Fibroblast of lung (primary cell): Measurements from ENCODE around the gene PSMG3.

Source experiments
- EZH2 ChIP-seq: IDR thresholded peaks from 2 replicates; pipeline ENCODE4 v1.5.1; 2012; ENCODE audit warnings: low read length, control low read depth, mild to moderate bottlenecking; ENCODE audit errors: missing control alignments
- TF ChIP-seq, protein P1 (sequence below), 2 donors: IDR thresholded peaks in 1 of 2; conservative IDR thresholded peaks in 1 of 2; 1 replicate in 1 of 2; 2 replicates in 1 of 2; pipeline ENCODE4 v1.5.1; 2011 to 2012; ENCODE audit warnings: low read length in 2 of 2, control low read depth in 1 of 2, inconsistent platforms in 1 of 2, low read depth in 1 of 2, mild to moderate bottlenecking in 1 of 2

DNA sequence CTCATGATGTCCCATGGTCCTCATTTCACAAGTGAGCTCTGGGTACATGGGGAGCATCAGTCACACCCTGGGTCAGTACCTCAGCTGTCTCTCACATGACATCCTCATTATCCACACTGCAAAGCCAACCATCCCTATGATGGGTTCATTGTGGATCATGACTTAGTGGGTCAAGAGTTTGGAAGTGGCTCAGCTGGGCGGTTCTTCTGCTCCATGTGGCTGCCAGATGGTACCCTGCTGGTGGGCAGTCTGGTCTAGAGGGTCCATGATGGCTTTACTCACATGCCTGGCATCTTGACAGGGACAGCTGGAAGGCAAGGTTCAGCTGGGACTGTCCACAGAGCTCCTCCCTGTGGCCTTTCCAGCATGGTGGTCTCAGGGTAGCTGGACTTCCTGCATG lies 19.1 kb upstream of the PSMG3 start:
- TF ChIP-seq, protein P1, sequence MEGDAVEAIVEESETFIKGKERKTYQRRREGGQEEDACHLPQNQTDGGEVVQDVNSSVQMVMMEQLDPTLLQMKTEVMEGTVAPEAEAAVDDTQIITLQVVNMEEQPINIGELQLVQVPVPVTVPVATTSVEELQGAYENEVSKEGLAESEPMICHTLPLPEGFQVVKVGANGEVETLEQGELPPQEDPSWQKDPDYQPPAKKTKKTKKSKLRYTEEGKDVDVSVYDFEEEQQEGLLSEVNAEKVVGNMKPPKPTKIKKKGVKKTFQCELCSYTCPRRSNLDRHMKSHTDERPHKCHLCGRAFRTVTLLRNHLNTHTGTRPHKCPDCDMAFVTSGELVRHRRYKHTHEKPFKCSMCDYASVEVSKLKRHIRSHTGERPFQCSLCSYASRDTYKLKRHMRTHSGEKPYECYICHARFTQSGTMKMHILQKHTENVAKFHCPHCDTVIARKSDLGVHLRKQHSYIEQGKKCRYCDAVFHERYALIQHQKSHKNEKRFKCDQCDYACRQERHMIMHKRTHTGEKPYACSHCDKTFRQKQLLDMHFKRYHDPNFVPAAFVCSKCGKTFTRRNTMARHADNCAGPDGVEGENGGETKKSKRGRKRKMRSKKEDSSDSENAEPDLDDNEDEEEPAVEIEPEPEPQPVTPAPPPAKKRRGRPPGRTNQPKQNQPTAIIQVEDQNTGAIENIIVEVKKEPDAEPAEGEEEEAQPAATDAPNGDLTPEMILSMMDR (conservative IDR thresholded peaks at IDR 0.05 in 1 of 2, IDR thresholded peaks at IDR 0.05 in 1 of 2; ENCODE audit: low read depth in 1 of 2, low read length in 2 of 2), result no peak
- TF ChIP-seq EZH2, result no peak
